ENCODE data around the gene THBD.

DNA sequence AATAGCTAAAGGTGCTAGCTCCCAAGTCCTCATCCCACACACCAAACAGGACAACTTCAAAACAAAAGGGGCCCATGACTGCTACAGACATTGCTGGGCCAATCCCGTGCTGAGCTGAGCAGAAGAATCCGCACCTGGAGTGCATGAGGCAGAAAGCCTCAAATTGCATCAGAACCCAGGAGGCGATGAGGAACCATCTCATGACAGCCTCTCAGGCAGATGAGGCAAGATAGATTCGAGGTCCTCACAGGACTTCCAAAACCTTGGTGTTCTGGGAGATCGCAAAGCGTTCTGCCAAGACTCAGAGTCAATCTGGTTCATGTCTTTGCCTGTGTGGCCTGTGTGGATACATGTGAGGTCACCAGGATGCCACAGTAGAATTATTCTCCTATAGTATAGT lies 47.2 kb downstream of the THBD start:
- TF ChIP-seq POU6F1 (CRISPR knock-in tag; IDR thresholded peaks at IDR 0.05; ENCODE audit: borderline replicate concordance, low read depth) (no peak), ARNTL (CRISPR knock-in tag; IDR thresholded peaks at IDR 0.05; ENCODE audit: borderline replicate concordance, low read depth) (no peak), PATZ1 (CRISPR knock-in tag; IDR thresholded peaks at IDR 0.05; ENCODE audit: borderline replicate concordance) (no peak), TOX (CRISPR knock-in tag; IDR thresholded peaks at IDR 0.05; ENCODE audit: borderline replicate concordance) (no peak), PPARA (CRISPR knock-in tag; IDR thresholded peaks at IDR 0.05; ENCODE audit: borderline replicate concordance) (no peak), ZNF70 (CRISPR knock-in tag; IDR thresholded peaks at IDR 0.05) (no peak), CSRNP3 (CRISPR knock-in tag; IDR thresholded peaks at IDR 0.05) (no peak), ZNF8 (CRISPR knock-in tag; IDR thresholded peaks at IDR 0.05) (no peak), SNAI2 (CRISPR knock-in tag; IDR thresholded peaks at IDR 0.05) (no peak), ZFP30 (CRISPR knock-in tag; IDR thresholded peaks at IDR 0.05) (no peak), ISL1 (CRISPR knock-in tag; IDR thresholded peaks at IDR 0.05) (no peak), RARB (CRISPR knock-in tag; IDR thresholded peaks at IDR 0.05) (no peak), ZFP3 (CRISPR knock-in tag; IDR thresholded peaks at IDR 0.05) (no peak), BACH2 (CRISPR knock-in tag; IDR thresholded peaks at IDR 0.05; ENCODE audit: borderline replicate concordance) (no peak)

Measured in SK-N-SH treated with all-trans-retinoic acid at 6 μM for 48 hours (cell line).